B cell (primary cell): ENCODE data around the gene CEP85. TPM values are rescaled to one million over a fixed set of nuclear protein-coding genes. Genes with fewer than 3 reads are reported as not detected.

Experiments
- ATAC-seq: fragments of 200-7000 bp; cut with Tn5 transposase; one replicate; pipeline ENCODE4 v1.10.0; 2021; ENCODE audit warnings: low read depth, mild to moderate bottlenecking, moderate number of reproducible peaks, moderate library complexity
- CTCF ChIA-PET: fragments of 350-600 bp; sonication (Branson Sonifier 250); formaldehyde crosslinking; loops from one replicate; lab custom pipeline; 2021; ENCODE audit warnings: antibody characterized with exemption, inconsistent platforms; lab: Charles Lee
- POLR2A ChIA-PET: fragments of 350-600 bp; sonication (Branson Sonifier 250); formaldehyde crosslinking; loops from one replicate; lab custom pipeline; 2021; ENCODE audit warnings: antibody characterized with exemption; lab: Charles Lee
- DNase-seq: peaks from one replicate; pipeline ENCODE4 v3.0.0; 2013
- H2AFZ ChIP-seq: 2 replicates; pipeline ENCODE4 v1.6.1; 2012; ENCODE audit warnings: mild to moderate bottlenecking, low read depth, low read length; ENCODE audit not compliant: insufficient read depth, poor library complexity, severe bottlenecking
- H3K27ac ChIP-seq, 2 donors: 1 replicate in 1 of 2; 2 replicates in 1 of 2; pipeline ENCODE4 v1.5.1; 2012 to 2013; ENCODE audit warnings: low read length in 2 of 2, mild to moderate bottlenecking in 2 of 2, moderate library complexity in 1 of 2
- H3K27me3 ChIP-seq, 4 experiments: fragments of 200-600 bp in 1 of 4; sonication (generic) in 1 of 4; replicated peaks in 1 of 4; 1 replicate in 2 of 4; 2 replicates in 2 of 4; pipeline versions ENCODE4 v1.6.1 to v1.7.0; 2013 to 2016; ENCODE audit warnings: low read length in 3 of 4, mild to moderate bottlenecking in 2 of 4, mixed read lengths in 1 of 4, moderate library complexity in 1 of 4; ENCODE audit not compliant: insufficient read depth in 4 of 4, control insufficient read depth in 3 of 4; ENCODE audit errors: control extremely low read depth in 1 of 4
- H3K36me3 ChIP-seq, 2 experiments: replicated peaks in 1 of 2; 1 replicate in 1 of 2; 2 replicates in 1 of 2; pipeline versions ENCODE4 v1.6.1 to v1.7.1; 2013; ENCODE audit warnings: low read length in 1 of 2; ENCODE audit not compliant: insufficient read depth in 2 of 2, control insufficient read depth in 1 of 2; ENCODE audit errors: control extremely low read depth in 1 of 2, extremely low read depth in 1 of 2
- H3K4me1 ChIP-seq, 2 donors: fragments of 200-600 bp in 1 of 2; sonication (generic) in 1 of 2; 1 replicate in 1 of 2; 2 replicates in 1 of 2; pipeline versions ENCODE4 v1.5.1 to v1.6.1; 2013 to 2017; ENCODE audit warnings: low read length in 2 of 2; ENCODE audit not compliant: control insufficient read depth in 2 of 2, insufficient read depth in 2 of 2
- H3K4me2 ChIP-seq: replicated peaks from 2 replicates; pipeline ENCODE3; 2012; ENCODE audit warnings: mild to moderate bottlenecking, low read depth, low read length; ENCODE audit not compliant: poor library complexity, severe bottlenecking
- H3K4me3 ChIP-seq, 5 experiments: fragments of 200-600 bp in 1 of 5; sonication (generic) in 1 of 5; 1 replicate in 3 of 5; 2 replicates in 2 of 5; pipeline versions ENCODE4 v1.5.1 to v1.7.0; 2011 to 2016; ENCODE audit warnings: low read length in 4 of 5, mild to moderate bottlenecking in 4 of 5, low read depth in 2 of 5, control low read depth in 1 of 5, moderate library complexity in 1 of 5; ENCODE audit not compliant: insufficient read depth in 1 of 5; ENCODE audit errors: control extremely low read depth in 1 of 5, extremely low read depth in 1 of 5
- H3K79me2 ChIP-seq: fragments of 200-600 bp; sonication (generic); one replicate; pipeline ENCODE4 v1.6.0; 2016; ENCODE audit warnings: low read length; ENCODE audit not compliant: control insufficient read depth, insufficient read depth
- H3K9ac ChIP-seq: fragments of 200-600 bp; sonication (generic); 2 replicates; pipeline ENCODE4 v1.6.1; 2017; ENCODE audit warnings: mild to moderate bottlenecking, low read length, moderate library complexity
- H3K9me3 ChIP-seq, 3 donors: one replicate each; pipeline versions ENCODE4 v1.6.1 to v1.7.1; 2013; ENCODE audit warnings: low read length in 2 of 3; ENCODE audit not compliant: control insufficient read depth in 2 of 3, insufficient read depth in 1 of 3; ENCODE audit errors: control extremely low read depth in 1 of 3
- H4K20me1 ChIP-seq: 2 replicates; pipeline ENCODE4 v1.6.0; 2012; ENCODE audit warnings: mild to moderate bottlenecking, low read length; ENCODE audit not compliant: insufficient read depth, control insufficient read depth, poor library complexity, severe bottlenecking
- H3K27ac Mint-ChIP-seq: one replicate; pipeline ENCODE4 v1.8.0; 2021; ENCODE audit warnings: mixed read lengths
- H3K27me3 Mint-ChIP-seq: one replicate; pipeline ENCODE4 v1.8.0; 2021; ENCODE audit warnings: mixed read lengths
- H3K4me1 Mint-ChIP-seq: one replicate; pipeline ENCODE4 v1.8.0; 2021; ENCODE audit warnings: mixed read lengths
- H3K4me3 Mint-ChIP-seq: one replicate; pipeline ENCODE4 v1.8.0; 2021; ENCODE audit warnings: mixed read lengths
- H3K9me3 Mint-ChIP-seq: one replicate; pipeline ENCODE4 v1.8.0; 2022; ENCODE audit warnings: mixed read lengths; ENCODE audit not compliant: insufficient read depth
- CTCF ChIP-seq: fragments of 200-600 bp; IDR thresholded peaks from one replicate; pipeline ENCODE4 v1.8.0; 2022; ENCODE audit warnings: antibody characterized with exemption, mild to moderate bottlenecking
- EZH2 ChIP-seq: IDR thresholded peaks from 2 replicates; pipeline ENCODE4 v1.6.1; 2012; ENCODE audit warnings: borderline replicate concordance, low read depth, mild to moderate bottlenecking, moderate library complexity, low read length; ENCODE audit not compliant: insufficient read depth, poor library complexity, severe bottlenecking
- WGBS: methylation state at CpG from one replicate; pipeline ENCODE4 v1.1.5; 2013; ENCODE audit warnings: missing lambda C conversion rate; ENCODE audit not compliant: insufficient coverage; 5-methylcytosine and 5-hydroxymethylcytosine counted together
- intact Hi-C: fragments of 100-400 bp; cut with micrococcal nuclease; formaldehyde crosslinking; loops from one replicate; pipeline ENCODE4 v1.10.0; 2022
- polyA plus RNA-seq: library from polyadenylated mRNA; depleted of rRNA; stranded (reverse); fragments of >200 nt; gene quantifications from 2 replicates; pipeline ENCODE4 v1.2.3, GENCODE V29; 2012
- total RNA-seq, 2 donors: library from RNA; stranded (reverse); fragments of 120-200 nt in 1 of 2; gene quantifications; 1 replicate in 1 of 2; 2 replicates in 1 of 2; pipeline versions ENCODE4 v1.2.3 to v1.2.4, GENCODE V29; 2013 to 2022

The CEP85 gene
- total and polyA plus RNA-seq, 2 donors (not counting 1 experiment from before 2014, with no cell fraction given) = 16.2 to 16.3 TPM

- ChIA-PET CTCF (interaction anchor here (1.2 kb wide), 1 partner anchor 90 kb away, joined by 4 read pairs; the partner anchor contains the start of genes C1orf232 and ZNF593), POLR2A (no interaction called here)
- Histone ChIP-seq H3K4me2 (peak overlapping the region; percentile 3), H3K4me3 (no peak overlapping the region), H2AFZ (no peak overlapping the region), H4K20me1 (no peaks in the 10 kb centered on the region), H3K79me2 (peaks cover 6% of the 10 kb centered on the region), H3K9ac (no peak overlapping the region), H3K27me3 (no peaks in the 10 kb centered on the region), H3K36me3 (peaks cover 0 to 37% of the 10 kb centered on the region in 2 experiments), H3K9me3 (no peaks in the 10 kb centered on the region), H3K4me1 (peaks cover 9 to 18% of the 10 kb centered on the region in 2 donors), H3K27ac (no peak overlapping the region)
- intact Hi-C loops = no loop called here
- Mint-ChIP-seq H3K27me3 (no peaks in the 10 kb centered on the region), H3K27ac (peak overlapping the region; percentile 12), H3K4me1 (peaks cover 25% of the 10 kb centered on the region), H3K9me3 (no peaks in the 10 kb centered on the region), H3K4me3 (no peak overlapping the region)
- 65% methylated on average over 5 of the region's 5 CpGs for WGBS
- TF ChIP-seq EZH2 (no peak), CTCF (no peak)
- peak; percentile 17 for DNase-seq
- no peak for ATAC-seq
Observed at GRCh38 chr1:26259578-26259977, 25.6 kb downstream of the CEP85 start.

DNA sequence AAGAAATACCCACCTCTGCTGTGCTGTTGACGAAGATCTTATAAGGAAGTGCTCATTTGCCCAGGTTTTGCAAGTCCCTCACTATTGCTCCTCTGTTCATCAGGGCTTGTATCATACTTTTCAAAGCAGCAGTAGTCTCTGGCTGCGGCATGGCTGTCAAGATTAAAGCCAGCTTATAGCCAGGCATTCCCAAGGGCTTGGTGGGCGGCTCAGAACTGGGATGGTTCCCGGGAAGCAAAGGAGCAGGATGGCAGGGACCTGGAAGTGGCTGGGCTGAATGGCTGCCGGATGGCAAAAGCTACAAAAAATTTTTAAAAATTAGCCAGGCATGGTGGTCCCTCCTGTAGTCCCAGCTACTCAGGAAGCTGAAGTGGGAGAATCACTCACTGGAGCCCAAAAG is 29.2 kb downstream of the CEP85 start:
- Histone ChIP-seq H3K36me3 (peaks cover 2 to 27% of the 10 kb centered on the region in 2 experiments), H2AFZ (no peak overlapping the region), H3K27ac (no peak overlapping the region), H3K9ac (no peak overlapping the region), H3K4me2 (no peak overlapping the region), H4K20me1 (no peaks in the 10 kb centered on the region), H3K4me3 (no peak overlapping the region), H3K4me1 (peaks cover 13 to 19% of the 10 kb centered on the region in 2 donors), H3K27me3 (no peaks in the 10 kb centered on the region), H3K79me2 (no peaks in the 10 kb centered on the region), H3K9me3 (no peaks in the 10 kb centered on the region)
- ChIA-PET POLR2A (no interaction called here), CTCF (interaction anchor here (0.8 to 1.4 kb wide), 2 partner anchors 101 to 154 kb away, joined by 3 to 4 read pairs; no protein-coding TSS in a partner anchor)
- no peak for TF ChIP-seq EZH2
- TF ChIP-seq CTCF = no peak
- WGBS = 100% methylated on average over 4 of the region's 5 CpGs
- DNase-seq = no peak
- H3K9me3 Mint-ChIP-seq = no peaks in the 10 kb centered on the region
- intact Hi-C loops = no loop called here
- H3K4me1 Mint-ChIP-seq = peaks cover 20% of the 10 kb centered on the region
- H3K27ac Mint-ChIP-seq = no peak overlapping the region
- no peaks in the 10 kb centered on the region for H3K27me3 Mint-ChIP-seq
- ATAC-seq = no peak
- H3K4me3 Mint-ChIP-seq = no peak overlapping the region
